Testis (tissue), 3 donors: ENCODE measurements around the gene FGF21. TPM values are rescaled to one million over a fixed set of nuclear protein-coding genes. Genes with fewer than 3 reads are reported as not detected.

Experiments used
- DNase-seq: peaks from one replicate; pipeline ENCODE4 v3.0.0-alpha.2; 2019
- H3K27ac ChIP-seq, 2 donors: fragments of 200-600 bp; sonication (generic); one replicate each; pipeline ENCODE4 v1.5.1; 2019
- H3K27me3 ChIP-seq: fragments of 200-600 bp; sonication (generic); one replicate; pipeline ENCODE4 v1.5.1; 2019
- H3K36me3 ChIP-seq: fragments of 200-600 bp; sonication (generic); one replicate; pipeline ENCODE4 v1.5.1; 2017; ENCODE audit warnings: low read depth; ENCODE audit errors: missing control alignments
- H3K4me1 ChIP-seq: fragments of 200-600 bp; sonication (generic); one replicate; pipeline ENCODE4 v1.5.1; 2019
- H3K4me3 ChIP-seq, 2 donors: fragments of 200-600 bp; sonication (generic); one replicate each; pipeline ENCODE4 v1.5.1; 2017 to 2019
- H3K9me3 ChIP-seq: fragments of 200-600 bp; sonication (generic); one replicate; pipeline ENCODE4 v1.5.1; 2017
- POLR2A ChIP-seq: fragments of 450-650 bp; IDR thresholded peaks from one replicate; pipeline ENCODE4 v1.6.1; 2017; ENCODE audit warnings: antibody characterized with exemption, mild to moderate bottlenecking, moderate library complexity
- WGBS, 2 donors: methylation state at CpG; one replicate each; pipeline ENCODE4 v1.1.5; 2018; 5-methylcytosine and 5-hydroxymethylcytosine counted together
- intact Hi-C: fragments of 100-400 bp; cut with DNase I; formaldehyde crosslinking; loops from one replicate; pipeline ENCODE4 v1.15.1; 2023; ENCODE audit warnings: low total_unique reads
- polyA plus RNA-seq: library from polyadenylated mRNA; stranded (reverse); fragments of 350-450 nt; fragmentation: Illumina TruSeq; extraction: RNeasy Lipid Tissue Mini Kit (QIAGEN cat#74804); gene quantifications from one replicate; pipeline ENCODE4 v1.2.3, GENCODE V29; 2014; ENCODE audit warnings: low read depth, low replicate concordance; ENCODE audit not compliant: insufficient read depth
- total RNA-seq, 2 donors: library from RNA; depleted of rRNA; stranded (reverse); fragments of >200 nt; gene quantifications; one replicate each; pipeline ENCODE4 v1.2.3, GENCODE V29; 2016
- TF ChIP-seq, protein P1 (sequence below), 3 experiments: fragments of 450-650 bp in 2 of 3; fragments of 200-600 bp in 1 of 3; sonication (generic) in 1 of 3; IDR thresholded peaks; one replicate each; pipeline ENCODE4 v1.5.1; 2016 to 2019; ENCODE audit warnings: antibody characterized with exemption in 3 of 3, mild to moderate bottlenecking in 2 of 3, moderate library complexity in 1 of 3

Gene FGF21
- total and polyA plus RNA-seq, 3 donors from 2014 or later = not detected

DNA sequence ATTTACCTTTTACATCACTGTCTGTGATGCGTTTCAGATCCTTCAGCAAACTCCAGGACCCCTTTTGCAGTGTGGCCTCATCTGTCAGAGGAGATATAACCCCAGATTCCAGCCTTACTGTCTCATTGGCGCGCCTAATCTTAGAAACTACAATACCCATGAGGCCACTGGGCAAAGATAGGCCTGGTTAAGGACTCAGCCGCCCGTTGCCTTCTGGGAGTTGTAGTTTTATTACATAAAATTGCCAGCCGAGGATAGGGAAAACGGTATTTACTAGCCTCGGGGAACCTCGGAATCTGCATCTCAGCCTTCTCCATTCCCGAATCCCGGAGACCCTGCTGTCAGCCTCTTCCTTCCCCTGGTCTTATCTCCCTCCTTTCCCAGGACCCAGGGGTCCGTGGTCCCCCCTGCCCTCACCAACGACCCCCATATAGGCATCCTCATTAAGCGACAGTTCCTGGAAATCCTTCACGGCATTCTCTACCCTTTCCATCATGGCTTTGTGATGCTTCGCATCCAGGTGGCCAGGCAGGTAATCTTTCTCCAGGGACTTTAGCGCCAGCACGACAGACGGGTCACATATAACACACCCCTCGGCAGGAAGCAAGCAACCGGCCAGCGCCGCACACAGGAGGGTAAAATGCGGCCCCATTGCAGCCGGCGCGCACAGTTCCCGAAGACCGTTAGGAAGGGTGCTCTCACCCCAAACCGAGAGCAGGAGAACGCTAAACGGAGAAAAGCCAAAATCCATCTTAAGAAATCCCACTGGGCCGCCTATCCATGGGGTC, 9.9 kb upstream of the FGF21 start:
- Histone ChIP-seq H3K9me3 (no peaks in the 10 kb centered on the region), H3K36me3 (no peaks in the 10 kb centered on the region), H3K4me3 (peak overlapping the region; percentile 1 to 18), H3K4me1 (peaks cover 13% of the 10 kb centered on the region), H3K27me3 (no peaks in the 10 kb centered on the region), H3K27ac (no peak overlapping the region)
- peak; percentile 91 for DNase-seq
- no peak for TF ChIP-seq POLR2A
- TF ChIP-seq, protein P1, sequence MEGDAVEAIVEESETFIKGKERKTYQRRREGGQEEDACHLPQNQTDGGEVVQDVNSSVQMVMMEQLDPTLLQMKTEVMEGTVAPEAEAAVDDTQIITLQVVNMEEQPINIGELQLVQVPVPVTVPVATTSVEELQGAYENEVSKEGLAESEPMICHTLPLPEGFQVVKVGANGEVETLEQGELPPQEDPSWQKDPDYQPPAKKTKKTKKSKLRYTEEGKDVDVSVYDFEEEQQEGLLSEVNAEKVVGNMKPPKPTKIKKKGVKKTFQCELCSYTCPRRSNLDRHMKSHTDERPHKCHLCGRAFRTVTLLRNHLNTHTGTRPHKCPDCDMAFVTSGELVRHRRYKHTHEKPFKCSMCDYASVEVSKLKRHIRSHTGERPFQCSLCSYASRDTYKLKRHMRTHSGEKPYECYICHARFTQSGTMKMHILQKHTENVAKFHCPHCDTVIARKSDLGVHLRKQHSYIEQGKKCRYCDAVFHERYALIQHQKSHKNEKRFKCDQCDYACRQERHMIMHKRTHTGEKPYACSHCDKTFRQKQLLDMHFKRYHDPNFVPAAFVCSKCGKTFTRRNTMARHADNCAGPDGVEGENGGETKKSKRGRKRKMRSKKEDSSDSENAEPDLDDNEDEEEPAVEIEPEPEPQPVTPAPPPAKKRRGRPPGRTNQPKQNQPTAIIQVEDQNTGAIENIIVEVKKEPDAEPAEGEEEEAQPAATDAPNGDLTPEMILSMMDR (IDR thresholded peaks at IDR 0.05) = no peak
- intact Hi-C loops = no loop called here
- WGBS, 2 donors = 16 to 17% methylated on average over 28 to 33 of the region's 33 CpGs

DNA sequence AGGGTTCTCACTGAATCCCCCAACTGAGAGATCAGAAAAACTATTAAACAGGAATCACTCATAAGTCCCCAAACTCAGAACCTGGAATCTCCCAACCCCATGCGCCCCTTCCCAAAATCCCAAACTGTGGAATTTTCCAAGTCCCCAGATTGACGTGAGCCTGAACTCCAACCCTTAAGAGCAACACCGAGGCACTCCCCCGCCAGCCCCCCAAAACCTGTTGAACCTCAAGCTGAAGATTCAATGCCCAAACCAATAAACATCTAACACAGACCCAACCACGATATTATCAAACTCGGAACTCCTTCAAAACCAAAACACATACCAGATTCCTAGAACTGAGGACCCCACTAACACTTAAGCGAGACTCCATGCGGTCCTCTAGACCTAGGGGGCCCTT, 9.2 kb upstream of the FGF21 start:
- peak overlapping the region; percentile 86 to 87 for H3K27ac ChIP-seq
- no peaks in the 10 kb centered on the region for H3K36me3 ChIP-seq
- no peak for TF ChIP-seq POLR2A
- TF ChIP-seq, protein P1 (IDR thresholded peaks at IDR 0.05) = no peak
- intact Hi-C loops = no loop called here
- H3K4me1 ChIP-seq = peaks cover 13% of the 10 kb centered on the region
- H3K9me3 ChIP-seq = no peaks in the 10 kb centered on the region
- 54 to 62% methylated on average over 8 of the region's 8 CpGs for WGBS, 2 donors
- H3K4me3 ChIP-seq = peak overlapping the region; percentile 58 to 66
- DNase-seq = no peak
- H3K27me3 ChIP-seq = no peaks in the 10 kb centered on the region

DNA sequence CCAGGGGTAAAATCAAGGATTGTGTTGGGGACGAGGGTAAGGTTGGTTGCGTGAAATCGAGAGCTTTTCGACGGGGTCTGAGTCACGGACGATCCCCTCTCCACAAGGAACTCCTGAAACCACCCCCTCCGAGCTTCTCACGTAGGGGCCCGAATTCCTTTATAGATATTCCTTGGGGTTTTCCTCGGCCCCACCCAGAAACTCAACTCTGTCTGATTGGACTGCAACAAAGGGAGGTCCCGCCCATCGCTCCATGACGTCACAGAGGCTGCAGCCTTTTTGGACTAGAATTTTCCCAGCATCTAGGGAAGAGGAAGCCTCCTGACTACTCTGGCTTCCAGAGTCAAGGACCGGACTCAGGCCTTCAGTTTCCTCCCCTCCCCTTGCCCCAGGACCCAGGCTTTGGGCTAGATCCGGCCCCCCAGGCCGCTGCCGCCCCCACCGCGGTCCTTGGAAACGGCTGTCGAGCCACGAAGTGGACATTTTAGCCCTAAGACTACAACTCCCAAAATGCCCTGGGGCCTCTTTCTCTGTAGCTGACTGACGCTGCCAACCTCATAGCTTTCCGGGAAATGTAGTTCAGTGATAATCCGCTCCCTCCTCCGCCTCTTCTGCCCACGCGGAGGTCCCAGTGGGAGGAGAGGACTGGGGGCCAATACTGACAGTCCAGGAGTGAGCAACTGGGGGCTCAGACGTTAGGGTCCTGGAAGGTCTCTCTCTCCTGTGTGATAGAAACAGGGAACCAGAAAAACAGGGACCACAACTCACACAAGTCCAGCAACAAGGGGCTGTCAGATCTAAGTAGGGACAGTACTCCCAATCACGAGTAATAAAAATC, 8.4 kb upstream of the FGF21 start, which contains the start of gene IZUMO1:
Gene IZUMO1 (minus strand): TSS at position 172 of the 838 bp plus-strand sequence. CDS start 1,050 bp downstream, outside the sequence.
- Histone ChIP-seq H3K27me3 (no peaks in the 10 kb centered on the region), H3K27ac (peak within 1 kb of the TSS; percentile 86 to 87)

DNA sequence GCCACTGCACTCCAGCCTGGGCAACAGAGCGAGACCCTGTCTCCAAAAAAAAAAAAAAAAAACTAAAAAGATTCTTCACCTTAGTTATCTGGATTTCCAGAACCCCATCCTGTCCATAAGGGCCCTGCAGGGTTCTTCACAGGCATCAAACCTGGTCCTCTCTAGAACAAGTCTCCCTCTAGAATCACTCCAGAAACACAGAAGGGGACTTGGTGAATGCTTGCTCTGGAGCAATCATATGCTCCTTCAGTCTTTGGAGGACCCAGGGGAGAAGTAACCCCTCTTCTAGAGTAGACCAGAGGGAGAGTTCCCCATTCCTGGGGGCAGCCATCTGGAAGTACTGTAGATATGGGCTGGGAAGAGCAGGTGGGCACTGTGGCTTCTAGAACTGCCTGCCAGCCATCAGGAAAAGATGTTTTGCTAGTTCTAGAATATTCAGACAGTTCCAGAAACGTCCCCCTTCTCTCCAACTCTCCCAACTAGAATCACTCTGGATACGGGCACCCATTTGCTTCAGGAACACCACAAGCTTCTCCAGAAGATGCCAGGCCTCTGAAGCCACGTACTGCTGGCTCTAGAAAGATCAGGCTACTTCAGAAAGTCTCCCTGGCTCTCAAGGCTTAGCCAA, 5.6 kb upstream of the FGF21 start:
- TF ChIP-seq, protein P1 (IDR thresholded peaks at IDR 0.05) = no peak
- no peak for TF ChIP-seq POLR2A
- DNase-seq = no peak
- Histone ChIP-seq H3K27me3 (no peaks in the 10 kb centered on the region), H3K4me3 (no peak overlapping the region), H3K36me3 (no peaks in the 10 kb centered on the region), H3K4me1 (peaks cover 27% of the 10 kb centered on the region), H3K27ac (no peak overlapping the region), H3K9me3 (no peaks in the 10 kb centered on the region)
- WGBS, 2 donors = 83 to 85% methylated on average over 4 of the region's 4 CpGs
- intact Hi-C loops = no loop called here

More for the DNA sequence above, 8.4 kb upstream of the FGF21 start, which contains the start of gene IZUMO1:
- no peaks in the 10 kb centered on the region for H3K9me3 ChIP-seq
- TF ChIP-seq POLR2A = no peak
- TF ChIP-seq, protein P1 (IDR thresholded peaks at IDR 0.05) = no peak
- H3K4me1 ChIP-seq = peaks cover 13% of the 10 kb centered on the region
- DNase-seq = peak; percentile 94
- H3K36me3 ChIP-seq = no peaks in the 10 kb centered on the region
- WGBS, 2 donors = 5 to 9% methylated on average over 18 to 31 of the region's 31 CpGs
- intact Hi-C loops = no loop called here
- H3K4me3 ChIP-seq = peak within 1 kb of the TSS; percentile 58 to 66
